WTC11 (cell line): Measurements from ENCODE around the gene HNRNPUL2.

ENCODE experiments used
- AR ChIP-seq: fragments of 250-450 bp; sonication (Bioruptor Pico); IDR thresholded peaks from 2 replicates; pipeline ENCODE4 v1.9.0; 2021; ENCODE audit warnings: mild to moderate bottlenecking
- ATF2 ChIP-seq: sonication (generic); formaldehyde crosslinking; IDR thresholded peaks from 2 replicates; pipeline ENCODE4 v1.8.1; 2022; ENCODE audit warnings: low read depth, missing genetic modification reagents, borderline replicate concordance
- ATF3 ChIP-seq: sonication (generic); formaldehyde crosslinking; conservative IDR thresholded peaks from 2 replicates; pipeline ENCODE4 v1.8.1; 2022; ENCODE audit warnings: mild to moderate bottlenecking, missing genetic modification reagents
- CTCF ChIP-seq: fragments of 200-600 bp; IDR thresholded peaks from 2 replicates; pipeline ENCODE4 v1.8.0; 2022; ENCODE audit warnings: antibody characterized with exemption
- ESRRA ChIP-seq: sonication (generic); formaldehyde crosslinking; IDR thresholded peaks from 2 replicates; pipeline ENCODE4 v1.8.1; 2022; ENCODE audit warnings: mild to moderate bottlenecking, missing genetic modification reagents, borderline replicate concordance
- FOXP1 ChIP-seq: sonication (generic); formaldehyde crosslinking; IDR thresholded peaks from 2 replicates; pipeline ENCODE4 v1.8.0; 2022; ENCODE audit warnings: missing genetic modification reagents, mild to moderate bottlenecking, moderate library complexity, borderline replicate concordance
- GRHL2 ChIP-seq: fragments of 250-450 bp; sonication (Bioruptor Pico); IDR thresholded peaks from 2 replicates; pipeline ENCODE4 v1.8.0; 2022; ENCODE audit warnings: mild to moderate bottlenecking, moderate library complexity; ENCODE audit not compliant: insufficient replicate concordance, severe bottlenecking
- KAT7 ChIP-seq: sonication (generic); formaldehyde crosslinking; IDR thresholded peaks from 2 replicates; pipeline ENCODE4 v1.8.1; 2023; ENCODE audit warnings: missing genetic modification reagents, mild to moderate bottlenecking, borderline replicate concordance
- MAX ChIP-seq: sonication (generic); formaldehyde crosslinking; IDR thresholded peaks from 2 replicates; pipeline ENCODE4 v1.8.0; 2022; ENCODE audit warnings: mild to moderate bottlenecking, missing genetic modification reagents
- MLX ChIP-seq: sonication (generic); formaldehyde crosslinking; IDR thresholded peaks from 2 replicates; pipeline ENCODE4 v1.8.1; 2023; ENCODE audit warnings: mild to moderate bottlenecking, missing genetic modification reagents, moderate library complexity
- NR1H2 ChIP-seq: sonication (generic); formaldehyde crosslinking; IDR thresholded peaks from 2 replicates; pipeline ENCODE4 v1.9.0; 2021; ENCODE audit warnings: mild to moderate bottlenecking, moderate library complexity, missing genetic modification reagents
- ZNF138 ChIP-seq: sonication (generic); formaldehyde crosslinking; conservative IDR thresholded peaks from 2 replicates; pipeline ENCODE4 v1.8.1; 2022; ENCODE audit warnings: mild to moderate bottlenecking, moderate library complexity, missing genetic modification reagents
- ZNF281 ChIP-seq: sonication (generic); formaldehyde crosslinking; IDR thresholded peaks from 2 replicates; pipeline ENCODE4 v1.8.0; 2023; ENCODE audit warnings: mild to moderate bottlenecking, missing genetic modification reagents
- ZNF425 ChIP-seq: fragments of 250-450 bp; sonication (Bioruptor Pico); conservative IDR thresholded peaks from 2 replicates; pipeline ENCODE4 v1.9.0; 2021; ENCODE audit warnings: mild to moderate bottlenecking

- TF ChIP-seq CTCF (no peak), MAX (no peak), AR (CRISPR knock-in tag) (no peak), ATF3 (CRISPR knock-in tag) (no peak), GRHL2 (no peak), ZNF138 (CRISPR knock-in tag) (no peak), KAT7 (CRISPR knock-in tag) (no peak), FOXP1 (no peak), NR1H2 (no peak), ESRRA (no peak), ZNF281 (CRISPR knock-in tag) (no peak), MLX (CRISPR knock-in tag) (no peak), ZNF425 (no peak), ATF2 (CRISPR knock-in tag) (no peak)
These were observed 13.9 kb downstream of the HNRNPUL2 start for GRCh38 chr11:62713343-62713742.
